Mammary epithelial cell (primary cell): ENCODE results near the gene PRUNE2.

ENCODE experiments used
- EZH2 ChIP-seq: IDR thresholded peaks from 2 replicates; pipeline ENCODE4 v1.6.1; 2012; ENCODE audit warnings: low read length, inconsistent platforms, borderline replicate concordance
- TF ChIP-seq, protein P1 (sequence below), 2 donors: IDR thresholded peaks in 1 of 2; conservative IDR thresholded peaks in 1 of 2; 2 replicates each; pipeline ENCODE4 v1.5.1; 2011 to 2012; ENCODE audit warnings: inconsistent platforms in 2 of 2, low read length in 2 of 2, mild to moderate bottlenecking in 2 of 2, control low read depth in 1 of 2, low read depth in 1 of 2; ENCODE audit not compliant: insufficient read depth in 1 of 2; ENCODE audit errors: extremely low read depth in 1 of 2

- TF ChIP-seq, protein P1, sequence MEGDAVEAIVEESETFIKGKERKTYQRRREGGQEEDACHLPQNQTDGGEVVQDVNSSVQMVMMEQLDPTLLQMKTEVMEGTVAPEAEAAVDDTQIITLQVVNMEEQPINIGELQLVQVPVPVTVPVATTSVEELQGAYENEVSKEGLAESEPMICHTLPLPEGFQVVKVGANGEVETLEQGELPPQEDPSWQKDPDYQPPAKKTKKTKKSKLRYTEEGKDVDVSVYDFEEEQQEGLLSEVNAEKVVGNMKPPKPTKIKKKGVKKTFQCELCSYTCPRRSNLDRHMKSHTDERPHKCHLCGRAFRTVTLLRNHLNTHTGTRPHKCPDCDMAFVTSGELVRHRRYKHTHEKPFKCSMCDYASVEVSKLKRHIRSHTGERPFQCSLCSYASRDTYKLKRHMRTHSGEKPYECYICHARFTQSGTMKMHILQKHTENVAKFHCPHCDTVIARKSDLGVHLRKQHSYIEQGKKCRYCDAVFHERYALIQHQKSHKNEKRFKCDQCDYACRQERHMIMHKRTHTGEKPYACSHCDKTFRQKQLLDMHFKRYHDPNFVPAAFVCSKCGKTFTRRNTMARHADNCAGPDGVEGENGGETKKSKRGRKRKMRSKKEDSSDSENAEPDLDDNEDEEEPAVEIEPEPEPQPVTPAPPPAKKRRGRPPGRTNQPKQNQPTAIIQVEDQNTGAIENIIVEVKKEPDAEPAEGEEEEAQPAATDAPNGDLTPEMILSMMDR (conservative IDR thresholded peaks at IDR 0.05 in 1 of 2, IDR thresholded peaks at IDR 0.05 in 1 of 2; ENCODE audit: extremely low read depth in 1 of 2, insufficient read depth in 1 of 2, low read depth in 1 of 2, low read length in 2 of 2): no peak
- TF ChIP-seq EZH2: no peak
Measured at GRCh38 chr9:76628155-76628554, 277.8 kb downstream of the PRUNE2 start.
